ENCODE data around the gene DOK3. TPM values are rescaled to one million over a fixed set of nuclear protein-coding genes. Genes with fewer than 3 reads are reported as not detected.

DOK3 gene
- total RNA-seq, 1 donor from 2014 or later, result 1.1 TPM

- Histone ChIP-seq H3K27me3 (ENCODE audit: control insufficient read depth, insufficient read depth, low read length) (no peaks in the 10 kb centered on the region), H3K36me3 (ENCODE audit: control insufficient read depth, insufficient read depth, low read length) (peaks cover 4% of the 10 kb centered on the region)
- no peak for TF ChIP-seq CTCF (IDR thresholded peaks at IDR 0.05; ENCODE audit: insufficient read depth, low read length, poor library complexity, severe bottlenecking)
Measured at GRCh38 chr5:177465044-177465443, 44.6 kb downstream of the DOK3 start.

GRCh38 chr5:177462021-177462670 is 47.5 kb downstream of the DOK3 start:
- Histone ChIP-seq H3K36me3 (ENCODE audit: control insufficient read depth, insufficient read depth, low read length) (peaks cover 4% of the 10 kb centered on the region), H3K27me3 (ENCODE audit: control insufficient read depth, insufficient read depth, low read length) (no peaks in the 10 kb centered on the region), H3K4me3 (ENCODE audit: low read depth, low read length) (no peak overlapping the region)
- no peak for TF ChIP-seq CTCF (IDR thresholded peaks at IDR 0.05; ENCODE audit: insufficient read depth, low read length, poor library complexity, severe bottlenecking)
- DNase-seq (ENCODE audit: low read depth), result no peak

More at GRCh38 chr5:177465044-177465443, 44.6 kb downstream of the DOK3 start:
- DNase-seq (ENCODE audit: low read depth), result no peak
- no peak overlapping the region for H3K4me3 ChIP-seq (ENCODE audit: low read depth, low read length)

GRCh38 chr5:177459819-177460628 is 49.6 kb downstream of the DOK3 start:
- Histone ChIP-seq H3K27me3 (ENCODE audit: control insufficient read depth, insufficient read depth, low read length) (no peaks in the 10 kb centered on the region), H3K4me3 (ENCODE audit: low read depth, low read length) (no peak overlapping the region), H3K36me3 (ENCODE audit: control insufficient read depth, insufficient read depth, low read length) (no peaks in the 10 kb centered on the region)
- no peak for DNase-seq (ENCODE audit: low read depth)
- no peak for TF ChIP-seq CTCF (IDR thresholded peaks at IDR 0.05; ENCODE audit: insufficient read depth, low read length, poor library complexity, severe bottlenecking)

GRCh38 chr5:177459357-177459756 is 50.3 kb downstream of the DOK3 start:
- no peak for TF ChIP-seq CTCF (IDR thresholded peaks at IDR 0.05; ENCODE audit: insufficient read depth, low read length, poor library complexity, severe bottlenecking)
- Histone ChIP-seq H3K27me3 (ENCODE audit: control insufficient read depth, insufficient read depth, low read length) (no peaks in the 10 kb centered on the region), H3K36me3 (ENCODE audit: control insufficient read depth, insufficient read depth, low read length) (no peaks in the 10 kb centered on the region), H3K4me3 (ENCODE audit: low read depth, low read length) (no peak overlapping the region)
- DNase-seq (ENCODE audit: low read depth), result no peak

GRCh38 chr5:177458912-177459350 is 50.7 kb downstream of the DOK3 start:
- Histone ChIP-seq H3K36me3 (ENCODE audit: control insufficient read depth, insufficient read depth, low read length) (no peaks in the 10 kb centered on the region), H3K27me3 (ENCODE audit: control insufficient read depth, insufficient read depth, low read length) (no peaks in the 10 kb centered on the region), H3K4me3 (ENCODE audit: low read depth, low read length) (no peak overlapping the region)
- no peak for TF ChIP-seq CTCF (IDR thresholded peaks at IDR 0.05; ENCODE audit: insufficient read depth, low read length, poor library complexity, severe bottlenecking)
- no peak for DNase-seq (ENCODE audit: low read depth)
